HepG2 (cell line): Measurements from ENCODE around the gene SLC13A5.

ENCODE experiments used
- ARNTL ChIP-seq: sonication (generic); formaldehyde crosslinking; IDR thresholded peaks from 2 replicates; pipeline ENCODE4 v1.4.0; 2020; ENCODE audit warnings: mild to moderate bottlenecking, missing genetic modification reagents
- CBX2 ChIP-seq, 2 experiments: fragments of 200-600 bp in 1 of 2; sonication (generic); formaldehyde crosslinking in 1 of 2; IDR thresholded peaks; 2 replicates each; pipeline versions ENCODE4 v1.7.0 to v1.8.1; 2018 to 2022; ENCODE audit warnings: low read depth in 2 of 2, low read length in 1 of 2, mild to moderate bottlenecking in 1 of 2, missing genetic modification reagents in 1 of 2
- CTCF ChIP-seq: sonication (generic); formaldehyde crosslinking; IDR thresholded peaks from 2 replicates; pipeline ENCODE4 v1.5.0; 2020; ENCODE audit warnings: mild to moderate bottlenecking, missing genetic modification reagents, moderate library complexity
- FOSL1 ChIP-seq: sonication (generic); formaldehyde crosslinking; IDR thresholded peaks from 2 replicates; pipeline ENCODE4 v1.9.0; 2021; ENCODE audit warnings: missing genetic modification reagents, borderline replicate concordance
- KLF13 ChIP-seq: sonication (generic); formaldehyde crosslinking; IDR thresholded peaks from 2 replicates; pipeline ENCODE4 v1.4.0; 2020; ENCODE audit warnings: mild to moderate bottlenecking, missing genetic modification reagents
- MLLT10 ChIP-seq: sonication (generic); formaldehyde crosslinking; IDR thresholded peaks from 2 replicates; pipeline ENCODE4 v1.4.0; 2020; ENCODE audit warnings: missing genetic modification reagents
- MTF1 ChIP-seq: sonication (generic); formaldehyde crosslinking; IDR thresholded peaks from 2 replicates; pipeline ENCODE4 v1.5.0; 2020; ENCODE audit warnings: missing genetic modification reagents
- POLR2AphosphoS5 ChIP-seq: IDR thresholded peaks from 2 replicates; pipeline ENCODE4 v1.6.1; 2012; ENCODE audit warnings: low read depth, low read length
- PRDM15 ChIP-seq: sonication (generic); formaldehyde crosslinking; IDR thresholded peaks from 2 replicates; pipeline ENCODE4 v1.4.0; 2020; ENCODE audit warnings: missing genetic modification reagents
- RNF219 ChIP-seq: sonication (generic); formaldehyde crosslinking; IDR thresholded peaks from 2 replicates; pipeline ENCODE4 v1.5.0; 2020; ENCODE audit warnings: mild to moderate bottlenecking, missing genetic modification reagents
- ZNF460 ChIP-seq: sonication (generic); formaldehyde crosslinking; IDR thresholded peaks from 2 replicates; pipeline ENCODE4 v1.5.1; 2020; ENCODE audit warnings: missing genetic modification reagents, mild to moderate bottlenecking, borderline replicate concordance
- TF ChIP-seq, protein P1 (sequence below): sonication (generic); formaldehyde crosslinking; IDR thresholded peaks from one replicate; pipeline ENCODE4 v1.5.1; 2020; ENCODE audit warnings: mild to moderate bottlenecking, missing genetic modification reagents; ENCODE audit errors: not compliant biosample characterization
- TF ChIP-seq, protein P2 (sequence below): sonication (generic); formaldehyde crosslinking; IDR thresholded peaks from 2 replicates; pipeline ENCODE4 v1.4.0; 2020; ENCODE audit warnings: missing genetic modification reagents

DNA sequence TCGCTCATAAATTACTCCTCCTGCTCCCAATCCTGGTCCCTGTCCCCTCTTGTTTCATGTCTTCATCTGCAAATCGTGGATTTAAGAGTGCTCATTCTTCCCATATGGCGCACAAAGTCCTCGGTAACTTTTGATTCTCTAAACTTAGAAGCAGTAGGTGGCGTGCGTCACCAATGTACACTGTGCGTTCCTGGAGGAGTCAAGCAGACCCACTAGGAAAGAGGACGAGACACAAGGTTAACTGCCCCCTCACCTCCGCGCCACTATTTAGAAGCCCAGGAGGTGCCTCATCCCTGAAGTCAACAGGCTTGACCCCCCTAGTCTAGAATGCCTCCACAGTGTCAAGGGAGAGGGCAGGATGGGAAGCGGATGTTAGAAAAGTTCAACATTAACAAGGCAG lies 2.9 kb downstream of the SLC13A5 start:
- TF ChIP-seq CTCF (CRISPR knock-in tag) (no peak), CBX2 (IDR thresholded peaks at IDR 0.05; ENCODE audit: low read depth, low read length) (no peak), CBX2 (CRISPR knock-in tag; IDR thresholded peaks at IDR 0.05; ENCODE audit: low read depth) (no peak), FOSL1 (CRISPR knock-in tag) (no peak), PRDM15 (no peak), MTF1 (CRISPR knock-in tag) (no peak), KLF13 (CRISPR knock-in tag) (no peak), RNF219 (CRISPR knock-in tag) (no peak), POLR2AphosphoS5 (no peak), MLLT10 (no peak), ARNTL (CRISPR knock-in tag) (no peak), ZNF460 (no peak)
- TF ChIP-seq, protein P1, sequence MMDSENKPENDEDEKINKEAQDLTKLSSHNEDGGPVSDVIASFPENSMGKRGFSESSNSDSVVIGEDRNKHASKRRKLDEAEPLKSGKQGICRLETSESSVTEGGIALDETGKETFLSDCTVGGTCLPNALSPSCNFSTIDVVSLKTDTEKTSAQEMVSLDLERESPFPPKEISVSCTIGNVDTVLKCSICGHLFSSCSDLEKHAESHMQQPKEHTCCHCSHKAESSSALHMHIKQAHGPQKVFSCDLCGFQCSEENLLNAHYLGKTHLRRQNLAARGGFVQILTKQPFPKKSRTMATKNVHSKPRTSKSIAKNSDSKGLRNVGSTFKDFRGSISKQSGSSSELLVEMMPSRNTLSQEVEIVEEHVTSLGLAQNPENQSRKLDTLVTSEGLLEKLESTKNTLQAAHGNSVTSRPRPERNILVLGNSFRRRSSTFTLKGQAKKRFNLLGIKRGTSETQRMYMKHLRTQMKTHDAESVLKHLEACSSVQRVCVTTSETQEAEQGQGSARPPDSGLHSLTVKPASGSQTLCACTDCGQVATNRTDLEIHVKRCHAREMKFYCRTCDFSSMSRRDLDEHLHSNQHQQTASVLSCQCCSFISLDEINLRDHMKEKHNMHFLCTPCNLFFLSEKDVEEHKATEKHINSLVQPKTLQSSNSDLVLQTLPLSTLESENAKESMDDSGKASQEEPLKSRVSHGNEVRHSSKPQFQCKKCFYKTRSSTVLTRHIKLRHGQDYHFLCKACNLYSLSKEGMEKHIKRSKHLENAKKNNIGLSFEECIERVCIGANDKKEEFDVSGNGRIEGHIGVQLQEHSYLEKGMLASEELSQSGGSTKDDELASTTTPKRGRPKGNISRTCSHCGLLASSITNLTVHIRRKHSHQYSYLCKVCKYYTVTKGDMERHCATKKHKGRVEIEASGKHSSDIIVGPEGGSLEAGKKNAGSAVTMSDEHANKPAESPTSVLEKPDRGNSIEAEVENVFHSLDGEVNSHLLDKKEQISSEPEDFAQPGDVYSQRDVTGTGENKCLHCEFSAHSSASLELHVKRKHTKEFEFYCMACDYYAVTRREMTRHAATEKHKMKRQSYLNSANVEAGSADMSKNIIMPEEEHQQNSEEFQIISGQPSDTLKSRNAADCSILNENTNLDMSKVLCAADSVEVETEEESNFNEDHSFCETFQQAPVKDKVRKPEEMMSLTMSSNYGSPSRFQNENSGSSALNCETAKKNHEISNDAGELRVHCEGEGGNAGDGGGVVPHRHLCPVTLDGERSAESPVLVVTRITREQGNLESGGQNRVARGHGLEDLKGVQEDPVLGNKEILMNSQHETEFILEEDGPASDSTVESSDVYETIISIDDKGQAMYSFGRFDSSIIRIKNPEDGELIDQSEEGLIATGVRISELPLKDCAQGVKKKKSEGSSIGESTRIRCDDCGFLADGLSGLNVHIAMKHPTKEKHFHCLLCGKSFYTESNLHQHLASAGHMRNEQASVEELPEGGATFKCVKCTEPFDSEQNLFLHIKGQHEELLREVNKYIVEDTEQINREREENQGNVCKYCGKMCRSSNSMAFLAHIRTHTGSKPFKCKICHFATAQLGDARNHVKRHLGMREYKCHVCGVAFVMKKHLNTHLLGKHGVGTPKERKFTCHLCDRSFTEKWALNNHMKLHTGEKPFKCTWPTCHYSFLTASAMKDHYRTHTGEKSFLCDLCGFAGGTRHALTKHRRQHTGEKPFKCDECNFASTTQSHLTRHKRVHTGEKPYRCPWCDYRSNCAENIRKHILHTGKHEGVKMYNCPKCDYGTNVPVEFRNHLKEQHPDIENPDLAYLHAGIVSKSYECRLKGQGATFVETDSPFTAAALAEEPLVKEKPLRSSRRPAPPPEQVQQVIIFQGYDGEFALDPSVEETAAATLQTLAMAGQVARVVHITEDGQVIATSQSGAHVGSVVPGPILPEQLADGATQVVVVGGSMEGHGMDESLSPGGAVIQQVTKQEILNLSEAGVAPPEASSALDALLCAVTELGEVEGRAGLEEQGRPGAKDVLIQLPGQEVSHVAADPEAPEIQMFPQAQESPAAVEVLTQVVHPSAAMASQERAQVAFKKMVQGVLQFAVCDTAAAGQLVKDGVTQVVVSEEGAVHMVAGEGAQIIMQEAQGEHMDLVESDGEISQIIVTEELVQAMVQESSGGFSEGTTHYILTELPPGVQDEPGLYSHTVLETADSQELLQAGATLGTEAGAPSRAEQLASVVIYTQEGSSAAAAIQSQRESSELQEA (CRISPR knock-in tag), result no peak
- TF ChIP-seq, protein P2, sequence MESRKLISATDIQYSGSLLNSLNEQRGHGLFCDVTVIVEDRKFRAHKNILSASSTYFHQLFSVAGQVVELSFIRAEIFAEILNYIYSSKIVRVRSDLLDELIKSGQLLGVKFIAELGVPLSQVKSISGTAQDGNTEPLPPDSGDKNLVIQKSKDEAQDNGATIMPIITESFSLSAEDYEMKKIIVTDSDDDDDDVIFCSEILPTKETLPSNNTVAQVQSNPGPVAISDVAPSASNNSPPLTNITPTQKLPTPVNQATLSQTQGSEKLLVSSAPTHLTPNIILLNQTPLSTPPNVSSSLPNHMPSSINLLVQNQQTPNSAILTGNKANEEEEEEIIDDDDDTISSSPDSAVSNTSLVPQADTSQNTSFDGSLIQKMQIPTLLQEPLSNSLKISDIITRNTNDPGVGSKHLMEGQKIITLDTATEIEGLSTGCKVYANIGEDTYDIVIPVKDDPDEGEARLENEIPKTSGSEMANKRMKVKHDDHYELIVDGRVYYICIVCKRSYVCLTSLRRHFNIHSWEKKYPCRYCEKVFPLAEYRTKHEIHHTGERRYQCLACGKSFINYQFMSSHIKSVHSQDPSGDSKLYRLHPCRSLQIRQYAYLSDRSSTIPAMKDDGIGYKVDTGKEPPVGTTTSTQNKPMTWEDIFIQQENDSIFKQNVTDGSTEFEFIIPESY (CRISPR knock-in tag), result no peak
